ENCODE measurements around the gene SNCB. TPM values are rescaled to one million over a fixed set of nuclear protein-coding genes. Genes with fewer than 3 reads are reported as not detected.

Gene SNCB
- total and polyA plus RNA-seq, 9 donors: 0.13 TPM; not detected in 8

GRCh38 chr5:176659512-176659839 is 29.1 kb upstream of the SNCB start:
- Histone ChIP-seq H3K4me1 (ENCODE audit: insufficient read depth) (peaks cover 9% of the 10 kb centered on the region), H3K36me3 (no peaks in the 10 kb centered on the region), H3K27me3 (no peaks in the 10 kb centered on the region), H3K4me3 (no peak overlapping the region), H3K9me3 (no peaks in the 10 kb centered on the region), H3K27ac (peak overlapping the region in 1 of 2 donors; percentile 47)
- TF ChIP-seq EP300 (IDR thresholded peaks at IDR 0.05): no peak
- no peak for TF ChIP-seq POLR2A (IDR thresholded peaks at IDR 0.05)
- 55 to 64% (median 59%) methylated on average over 7 of the region's 7 CpGs for WGBS, 3 donors
- intact Hi-C loops (cut with DNase I): loop anchor here in 1 of 4 donors (5.0 kb wide), 1 partner anchor 453 kb away; no protein-coding TSS in a partner anchor
- DNase-seq: no peak

DNA sequence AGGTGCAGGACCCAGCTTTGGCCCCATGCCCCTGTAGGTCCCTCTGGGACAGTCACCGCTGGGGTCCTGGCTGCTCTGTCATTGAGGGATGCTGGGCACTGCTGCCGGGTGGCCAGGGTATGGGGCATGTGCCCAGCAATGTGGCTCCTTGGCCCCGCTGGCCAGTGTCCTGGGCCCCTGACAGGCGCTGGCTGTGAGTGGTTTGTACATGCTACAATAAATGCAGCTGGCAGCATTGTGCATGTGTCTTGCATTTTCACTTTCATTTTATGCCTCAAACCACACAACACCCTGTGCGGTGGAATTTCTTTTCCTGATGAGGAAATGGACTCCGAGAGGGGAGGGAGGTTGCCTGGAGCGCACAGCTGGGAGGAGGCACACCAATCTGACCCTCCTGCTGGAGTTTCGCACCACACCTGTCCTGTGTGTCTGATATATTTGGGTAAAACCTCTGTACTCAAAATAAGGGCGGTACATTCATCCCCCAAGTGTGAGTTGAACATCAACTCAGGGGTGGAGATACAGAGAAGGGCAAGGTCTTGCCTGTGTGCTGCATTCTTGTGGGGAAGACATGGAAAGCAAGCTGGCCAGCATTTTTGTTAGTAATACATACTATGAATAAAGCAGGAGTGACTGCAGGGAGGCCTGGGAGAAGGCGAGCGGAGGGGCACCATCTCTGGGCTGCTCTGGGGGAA is 28.6 kb upstream of the SNCB start:
- no peak for TF ChIP-seq EP300 (IDR thresholded peaks at IDR 0.05)
- no peak for TF ChIP-seq CTCF (IDR thresholded peaks at IDR 0.05)
- TF ChIP-seq POLR2A (IDR thresholded peaks at IDR 0.05): no peak
- peak overlapping the region in 1 of 2 donors; percentile 47 for H3K27ac ChIP-seq
- peaks cover 9% of the 10 kb centered on the region for H3K4me1 ChIP-seq (ENCODE audit: insufficient read depth)
- intact Hi-C loops (cut with DNase I): loop anchor here in 1 of 4 donors (5.0 kb wide), 1 partner anchor 453 kb away; no protein-coding TSS in a partner anchor
- DNase-seq: peak in 2 of 5 donors; percentile 27 to 53
- WGBS, 3 donors: 30 to 54% (median 42%) methylated on average over 11 of the region's 11 CpGs
- no peaks in the 10 kb centered on the region for H3K27me3 ChIP-seq
- no peaks in the 10 kb centered on the region for H3K36me3 ChIP-seq
- no peaks in the 10 kb centered on the region for H3K9me3 ChIP-seq
- no peak overlapping the region for H3K4me3 ChIP-seq

DNA sequence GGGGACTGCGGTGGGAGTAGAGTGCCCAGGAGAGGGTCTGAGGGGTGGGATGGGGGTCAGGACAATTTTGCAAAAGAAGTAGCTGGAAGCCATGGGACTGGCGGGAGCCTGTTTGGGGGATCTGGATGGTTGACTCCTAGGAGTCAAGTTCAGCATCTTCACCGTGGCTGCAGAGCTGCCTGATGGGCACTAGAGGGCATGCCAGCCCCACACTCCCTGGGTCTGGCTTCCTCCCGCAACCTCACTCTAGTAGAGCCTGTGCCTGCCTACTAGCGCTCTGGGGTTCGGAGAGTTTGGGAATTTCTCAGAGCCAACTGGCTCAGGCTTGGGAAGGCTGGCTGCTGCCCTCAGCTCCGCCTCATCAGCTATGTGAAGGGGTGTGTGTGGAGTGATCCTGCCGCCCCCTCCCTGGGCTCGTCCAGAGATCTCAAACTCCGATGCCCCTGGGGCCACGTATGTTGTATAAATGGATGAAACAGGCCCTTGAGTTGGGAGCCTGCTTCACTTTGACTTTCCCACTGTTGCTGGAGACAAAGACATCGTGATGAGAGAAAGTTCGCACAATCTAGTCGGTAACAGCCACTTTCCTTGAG is 27.8 kb upstream of the SNCB start:
- DNase-seq: peak; percentile 68 to 81 (median 72)
- WGBS, 3 donors: 42 to 53% (median 50%) methylated on average over 14 of the region's 14 CpGs
- TF ChIP-seq EP300 (IDR thresholded peaks at IDR 0.05) (no peak), CTCF (IDR thresholded peaks at IDR 0.05) (peak; percentile 38 to 66 (median 65))
- H3K27me3 ChIP-seq: no peaks in the 10 kb centered on the region
- peak overlapping the region in 1 of 2 donors; percentile 47 for H3K27ac ChIP-seq
- no peak overlapping the region for H3K4me3 ChIP-seq
- no peaks in the 10 kb centered on the region for H3K9me3 ChIP-seq
- intact Hi-C loops (cut with DNase I): loop anchor here in 1 of 4 donors (5.0 kb wide), 1 partner anchor 454 kb away; no protein-coding TSS in a partner anchor
- peaks cover 9% of the 10 kb centered on the region for H3K4me1 ChIP-seq (ENCODE audit: insufficient read depth)
- no peaks in the 10 kb centered on the region for H3K36me3 ChIP-seq

- intact Hi-C loops (cut with DNase I): loop anchor here in 1 of 4 donors (5.0 kb wide), 1 partner anchor 456 kb away; no protein-coding TSS in a partner anchor
- Histone ChIP-seq H3K4me1 (ENCODE audit: insufficient read depth) (peaks cover 9% of the 10 kb centered on the region), H3K27me3 (no peaks in the 10 kb centered on the region), H3K4me3 (no peak overlapping the region), H3K9me3 (no peaks in the 10 kb centered on the region), H3K27ac (no peak overlapping the region), H3K36me3 (no peaks in the 10 kb centered on the region)
- no peak for DNase-seq
- 77 to 84% (median 83%) methylated on average over 12 to 13 of the region's 13 CpGs for WGBS, 3 donors
- no peak for TF ChIP-seq POLR2A (IDR thresholded peaks at IDR 0.05)
- no peak for TF ChIP-seq CTCF (IDR thresholded peaks at IDR 0.05)
- TF ChIP-seq EP300 (IDR thresholded peaks at IDR 0.05): no peak
Observed at GRCh38 chr5:176656467-176656990, 26.2 kb upstream of the SNCB start.

Data from ovary (tissue), 9 donors.